Fibroblast of skin of abdomen (primary cell): Measurements from ENCODE around the gene CRHR1.

Source experiments
- DNase-seq: peaks from one replicate; pipeline ENCODE4 v3.0.0-alpha.2; 2013

CRHR1 gene

DNA sequence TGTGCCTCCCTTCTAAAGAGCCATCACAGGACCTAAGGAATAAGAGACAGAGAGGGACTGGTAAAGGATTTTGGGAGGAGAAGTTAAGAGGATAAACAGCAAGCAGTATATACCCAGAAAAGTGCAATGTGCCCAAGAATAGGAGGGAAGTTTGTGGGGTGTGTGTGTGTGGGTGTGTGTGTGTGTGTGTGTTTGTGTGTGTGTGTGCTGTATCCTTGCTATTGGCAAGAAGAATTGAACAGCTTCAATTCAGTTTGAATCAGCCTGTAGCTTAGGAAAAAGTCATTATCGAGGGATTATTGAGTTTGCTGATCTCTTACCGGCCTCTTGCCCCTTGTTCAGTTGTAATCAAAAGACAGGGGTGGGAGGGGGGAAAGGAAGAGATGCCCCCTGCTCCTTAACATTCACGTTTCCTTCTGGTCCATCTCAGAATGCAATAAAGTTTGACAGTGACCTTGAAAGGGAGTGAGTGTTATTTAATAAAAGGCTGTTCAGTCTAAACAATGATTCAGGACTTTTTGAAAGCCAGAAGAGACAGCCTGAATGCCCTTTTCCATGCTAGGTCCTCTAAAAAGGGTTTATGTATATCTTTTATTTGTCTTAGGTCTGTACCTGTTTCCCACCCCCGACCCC lies 86.3 kb downstream of the CRHR1 start:
- no peak for DNase-seq

DNA sequence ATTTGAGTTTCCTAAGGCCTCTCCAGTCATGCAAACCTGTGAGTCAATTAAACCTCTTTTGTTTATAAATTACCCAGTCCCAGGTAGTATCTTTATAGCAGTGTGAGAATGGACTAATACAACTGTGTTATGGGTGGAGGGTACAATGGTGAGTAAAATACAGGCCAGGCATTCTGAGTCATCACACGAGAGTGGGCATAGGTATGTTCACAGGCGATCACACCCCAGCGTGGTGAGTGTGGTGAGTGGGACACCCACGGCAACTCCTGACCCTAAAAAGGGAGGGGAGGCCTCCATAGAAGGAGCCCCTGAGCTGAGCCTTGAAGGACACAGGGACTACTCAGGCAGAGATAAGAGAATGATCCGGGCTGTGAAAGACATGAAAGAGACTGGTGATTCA lies 87.6 kb downstream of the CRHR1 start:
- no peak for DNase-seq

DNA sequence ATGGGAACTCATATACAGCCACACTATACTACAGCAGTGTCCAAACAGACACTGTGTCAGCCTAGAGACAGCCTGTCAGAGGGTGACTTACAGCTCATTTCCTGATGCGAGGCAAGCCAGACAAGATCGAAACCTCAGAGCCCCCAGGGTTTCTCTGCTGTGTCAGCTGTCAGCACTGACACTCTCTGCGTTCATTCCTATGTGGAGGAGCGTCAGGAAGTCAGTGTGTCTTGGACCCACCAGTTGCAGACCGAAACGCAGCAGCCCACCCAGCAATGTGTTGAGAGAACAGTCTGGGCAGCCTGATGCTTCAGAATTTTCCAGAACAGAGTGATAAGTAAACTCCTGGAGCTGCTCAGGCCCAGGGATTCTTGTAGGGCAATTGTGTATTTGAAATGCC lies 89.6 kb downstream of the CRHR1 start:
- DNase-seq, result no peak

DNA sequence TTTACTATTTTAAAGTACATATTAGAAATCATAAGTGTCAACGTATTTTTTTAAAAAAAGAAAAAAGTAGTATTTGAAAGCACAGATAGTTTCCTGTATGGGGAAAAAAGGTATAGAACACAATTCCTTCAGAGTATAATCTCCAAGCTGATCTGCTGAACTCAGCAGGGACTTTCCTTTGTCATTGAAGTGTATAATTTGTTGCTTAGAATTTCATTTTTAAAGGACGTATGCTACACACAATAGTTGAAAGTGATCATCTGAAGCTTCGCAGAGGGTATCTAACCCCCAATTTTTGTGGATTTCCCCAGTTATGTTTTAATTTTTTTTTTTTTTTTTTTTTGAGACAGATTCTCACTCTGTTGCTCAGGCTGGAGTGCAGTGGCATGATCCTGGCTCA lies 90.0 kb downstream of the CRHR1 start:
- DNase-seq, result no peak

DNA sequence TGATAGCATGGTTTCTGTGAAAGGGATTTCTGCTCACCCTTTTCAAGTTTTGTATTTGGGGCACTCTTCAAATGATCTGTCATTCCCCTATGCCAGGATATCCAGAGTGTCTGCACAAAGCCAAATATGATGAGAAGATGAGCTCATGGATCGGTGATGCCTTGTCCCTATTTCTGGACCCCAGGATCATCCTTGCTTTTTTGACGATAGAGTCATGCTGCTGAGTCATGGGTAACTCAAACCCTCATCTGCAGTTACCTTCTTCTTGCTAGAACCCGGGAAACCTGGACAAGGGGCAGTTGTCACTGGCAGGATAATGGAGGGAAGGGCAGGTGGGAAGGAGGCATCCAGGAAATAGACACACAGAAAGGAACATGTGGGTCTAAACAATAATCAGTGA lies 92.4 kb downstream of the CRHR1 start:
- DNase-seq, result no peak

DNA sequence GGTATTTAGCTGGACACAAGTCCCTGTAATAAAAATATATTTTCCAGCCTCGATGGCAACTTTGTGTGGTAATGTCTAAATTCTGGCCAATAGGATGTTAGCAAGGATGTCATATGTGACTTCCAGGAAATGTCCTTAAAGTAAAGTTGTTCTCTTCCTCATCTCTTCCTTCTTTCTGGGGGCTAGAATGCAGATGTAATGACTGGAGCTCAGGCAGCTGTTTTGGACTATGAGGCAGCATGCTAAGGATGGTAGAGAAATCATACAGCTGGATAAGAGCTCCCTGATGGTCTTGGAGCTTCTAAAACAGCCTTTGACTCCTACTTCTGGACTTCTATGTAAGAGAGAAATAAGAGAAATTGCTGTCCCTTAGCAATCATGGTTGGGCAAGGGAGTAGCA lies 93.3 kb downstream of the CRHR1 start:
- no peak for DNase-seq

DNA sequence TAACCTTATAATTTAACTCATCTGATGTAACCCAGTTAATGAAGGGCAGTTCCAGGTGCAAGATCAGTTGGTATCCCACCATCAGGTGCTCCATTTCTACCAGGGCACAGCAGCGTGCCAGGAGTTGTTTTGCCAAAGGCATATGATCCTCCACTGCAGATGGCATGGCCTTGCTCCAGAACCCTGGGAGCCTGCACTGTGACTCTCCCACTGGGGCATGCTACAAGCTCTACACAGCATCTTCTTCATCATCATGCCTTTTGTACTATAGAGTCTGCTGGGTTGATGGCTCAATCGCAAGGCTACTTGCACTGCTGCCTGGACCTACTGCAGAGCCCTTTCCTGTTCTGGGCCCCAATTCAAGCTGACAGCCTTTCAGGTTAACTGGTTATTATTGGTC lies 98.9 kb downstream of the CRHR1 start:
- DNase-seq, result no peak
